ENCODE results near the gene BIVM. TPM values are rescaled to one million over a fixed set of nuclear protein-coding genes. Genes with fewer than 3 reads are reported as not detected.

The BIVM gene
- total RNA-seq, 4 donors from 2014 or later, result 12.7 to 22.6 (median 15.3) TPM

GRCh38 chr13:102769679-102770078 is 29.2 kb upstream of the BIVM start:
- TF ChIP-seq CTCF (IDR thresholded peaks at IDR 0.05; ENCODE audit: low read depth), result no peak

DNA sequence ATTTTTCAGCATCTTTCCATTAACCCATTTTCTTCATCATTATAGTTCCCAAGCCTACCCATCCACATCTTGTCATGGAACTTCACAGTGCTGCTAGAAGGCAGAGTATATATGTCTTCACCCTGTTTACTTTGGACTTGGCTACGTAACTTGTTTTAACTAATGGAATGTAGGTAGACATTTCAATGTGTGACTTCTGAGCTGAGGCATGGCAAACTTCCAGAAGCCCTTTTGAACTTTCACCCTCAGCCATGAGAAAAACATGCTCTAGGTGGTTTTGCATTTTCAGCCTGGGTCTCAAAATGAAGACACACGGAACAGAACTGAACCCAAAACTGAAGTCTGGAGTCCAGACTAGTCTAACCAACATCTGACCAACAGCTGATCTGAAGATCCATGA is 28.5 kb upstream of the BIVM start:
- TF ChIP-seq CTCF (IDR thresholded peaks at IDR 0.05; ENCODE audit: low read depth), result no peak

DNA sequence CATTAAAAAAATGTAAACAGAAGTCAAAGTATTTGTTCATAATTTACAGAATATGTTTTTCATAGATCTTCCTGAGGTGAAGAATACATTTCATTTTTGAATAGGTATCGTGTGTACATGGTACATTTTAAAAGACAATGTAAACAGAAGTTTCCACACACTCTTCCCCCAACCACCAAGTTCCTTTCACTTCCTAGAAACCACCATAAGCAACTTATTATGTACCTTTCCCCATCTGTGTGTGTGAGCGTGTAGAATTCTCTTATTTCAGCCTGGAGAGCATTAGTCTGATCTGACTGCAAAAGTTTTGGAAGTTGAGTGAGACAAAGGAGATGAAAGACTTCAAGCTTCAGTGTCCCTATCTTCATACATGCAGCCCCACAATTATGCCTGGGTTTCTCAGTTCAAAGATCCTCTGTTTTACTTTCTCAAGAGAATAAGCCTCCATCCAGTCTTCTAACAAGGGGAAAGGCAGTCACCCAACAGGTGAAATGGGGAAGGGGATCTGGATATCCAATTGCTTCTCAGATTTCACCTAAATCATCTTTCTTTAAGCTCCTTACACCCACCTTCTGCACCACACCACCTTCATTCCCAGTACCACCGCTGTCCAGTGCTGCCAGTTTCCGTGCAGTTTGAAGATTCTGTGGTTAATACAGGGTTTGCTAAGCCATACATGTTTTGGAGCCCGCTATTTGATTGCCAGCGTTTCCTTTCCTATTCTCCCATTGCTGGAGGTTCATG is 27.4 kb upstream of the BIVM start:
- TF ChIP-seq CTCF (IDR thresholded peaks at IDR 0.05; ENCODE audit: low read depth), result no peak

GRCh38 chr13:102772042-102772425 is 26.9 kb upstream of the BIVM start:
- TF ChIP-seq CTCF (IDR thresholded peaks at IDR 0.05; ENCODE audit: low read depth), result no peak

DNA sequence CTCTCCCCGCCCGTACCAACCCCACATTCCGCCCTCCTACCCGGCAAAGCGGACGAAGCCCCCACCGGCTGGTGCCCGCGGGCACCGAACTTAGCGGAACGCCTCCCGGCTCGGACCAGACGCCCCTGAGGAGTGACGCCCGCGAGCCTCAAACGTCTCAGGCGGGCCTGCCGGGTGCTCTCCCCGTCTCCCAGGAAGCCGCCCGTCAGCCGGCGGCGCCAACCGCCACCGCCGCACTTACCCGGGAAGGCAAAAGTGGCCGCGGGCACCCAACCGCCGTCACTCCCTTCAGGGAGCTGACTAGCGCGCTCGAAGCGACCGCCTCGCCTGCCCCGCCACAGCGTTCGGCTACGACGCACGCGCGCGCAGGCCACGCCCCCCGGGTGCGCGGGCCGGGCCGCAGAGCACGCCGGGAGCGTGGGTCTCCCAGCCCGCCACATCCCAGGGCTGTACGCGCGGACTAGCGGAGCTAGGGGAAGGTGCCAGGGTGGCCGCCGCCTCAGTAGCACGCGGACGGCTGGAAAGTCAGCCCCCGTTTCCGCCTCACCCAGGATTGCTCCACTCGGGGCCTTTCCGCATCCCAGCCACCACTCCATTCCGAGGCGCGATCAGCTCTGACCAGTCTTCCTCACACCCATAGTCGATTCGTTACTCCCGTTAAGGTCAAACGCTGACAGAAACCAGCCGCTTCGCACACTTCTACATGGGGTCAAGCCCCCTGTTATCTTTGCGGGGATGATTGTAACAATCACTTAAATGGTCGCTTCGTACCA is 25.3 kb upstream of the BIVM start, which contains the start of gene TEX30:
TEX30 (minus strand) TSS at position 346 of the 773 bp plus-strand sequence. CDS start 3,760 bp downstream, outside the sequence.
- TF ChIP-seq CTCF (IDR thresholded peaks at IDR 0.05; ENCODE audit: low read depth), result no peak

- no peak for TF ChIP-seq CTCF (IDR thresholded peaks at IDR 0.05; ENCODE audit: low read depth)
These were observed 24.7 kb upstream of the BIVM start for GRCh38 chr13:102774214-102774568.
